ENCODE data around the gene CABLES2.

CABLES2 gene

GRCh38 chr20:62387933-62388635, 19.0 kb downstream of the CABLES2 start:
- TF ChIP-seq TEAD4 (IDR thresholded peaks at IDR 0.05) (no peak), CEBPB (IDR thresholded peaks at IDR 0.05) (no peak), EGR1 (IDR thresholded peaks at IDR 0.05) (no peak), NFIC (IDR thresholded peaks at IDR 0.05) (no peak), TAF1 (IDR thresholded peaks at IDR 0.05; ENCODE audit: low read depth) (no peak), TCF12 (IDR thresholded peaks at IDR 0.05; ENCODE audit: low read depth) (no peak), YY1 (IDR thresholded peaks at IDR 0.05; ENCODE audit: low read depth) (no peak), RAD21 (IDR thresholded peaks at IDR 0.05; ENCODE audit: low read depth) (no peak), EP300 (IDR thresholded peaks at IDR 0.05; ENCODE audit: borderline replicate concordance) (no peak), ZBTB7A (IDR thresholded peaks at IDR 0.05; ENCODE audit: low read depth) (no peak), USF1 (IDR thresholded peaks at IDR 0.05) (no peak), FOXM1 (IDR thresholded peaks at IDR 0.05; ENCODE audit: borderline replicate concordance, low read depth) (no peak), CREB1 (IDR thresholded peaks at IDR 0.05; ENCODE audit: low read depth) (no peak)
- TF ChIP-seq, protein P1, sequence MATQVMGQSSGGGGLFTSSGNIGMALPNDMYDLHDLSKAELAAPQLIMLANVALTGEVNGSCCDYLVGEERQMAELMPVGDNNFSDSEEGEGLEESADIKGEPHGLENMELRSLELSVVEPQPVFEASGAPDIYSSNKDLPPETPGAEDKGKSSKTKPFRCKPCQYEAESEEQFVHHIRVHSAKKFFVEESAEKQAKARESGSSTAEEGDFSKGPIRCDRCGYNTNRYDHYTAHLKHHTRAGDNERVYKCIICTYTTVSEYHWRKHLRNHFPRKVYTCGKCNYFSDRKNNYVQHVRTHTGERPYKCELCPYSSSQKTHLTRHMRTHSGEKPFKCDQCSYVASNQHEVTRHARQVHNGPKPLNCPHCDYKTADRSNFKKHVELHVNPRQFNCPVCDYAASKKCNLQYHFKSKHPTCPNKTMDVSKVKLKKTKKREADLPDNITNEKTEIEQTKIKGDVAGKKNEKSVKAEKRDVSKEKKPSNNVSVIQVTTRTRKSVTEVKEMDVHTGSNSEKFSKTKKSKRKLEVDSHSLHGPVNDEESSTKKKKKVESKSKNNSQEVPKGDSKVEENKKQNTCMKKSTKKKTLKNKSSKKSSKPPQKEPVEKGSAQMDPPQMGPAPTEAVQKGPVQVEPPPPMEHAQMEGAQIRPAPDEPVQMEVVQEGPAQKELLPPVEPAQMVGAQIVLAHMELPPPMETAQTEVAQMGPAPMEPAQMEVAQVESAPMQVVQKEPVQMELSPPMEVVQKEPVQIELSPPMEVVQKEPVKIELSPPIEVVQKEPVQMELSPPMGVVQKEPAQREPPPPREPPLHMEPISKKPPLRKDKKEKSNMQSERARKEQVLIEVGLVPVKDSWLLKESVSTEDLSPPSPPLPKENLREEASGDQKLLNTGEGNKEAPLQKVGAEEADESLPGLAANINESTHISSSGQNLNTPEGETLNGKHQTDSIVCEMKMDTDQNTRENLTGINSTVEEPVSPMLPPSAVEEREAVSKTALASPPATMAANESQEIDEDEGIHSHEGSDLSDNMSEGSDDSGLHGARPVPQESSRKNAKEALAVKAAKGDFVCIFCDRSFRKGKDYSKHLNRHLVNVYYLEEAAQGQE (IDR thresholded peaks at IDR 0.05; ENCODE audit: low read depth): no peak
- TF ChIP-seq, protein P2, sequence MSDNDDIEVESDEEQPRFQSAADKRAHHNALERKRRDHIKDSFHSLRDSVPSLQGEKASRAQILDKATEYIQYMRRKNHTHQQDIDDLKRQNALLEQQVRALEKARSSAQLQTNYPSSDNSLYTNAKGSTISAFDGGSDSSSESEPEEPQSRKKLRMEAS (IDR thresholded peaks at IDR 0.05): no peak

GRCh38 chr20:62387219-62387913, 19.7 kb downstream of the CABLES2 start:
- TF ChIP-seq, protein P1 (IDR thresholded peaks at IDR 0.05; ENCODE audit: low read depth): no peak
- no peak for TF ChIP-seq RAD21 (IDR thresholded peaks at IDR 0.05; ENCODE audit: low read depth)
- TF ChIP-seq YY1 (IDR thresholded peaks at IDR 0.05; ENCODE audit: low read depth): no peak
- no peak for TF ChIP-seq EP300 (IDR thresholded peaks at IDR 0.05; ENCODE audit: borderline replicate concordance)
- no peak for TF ChIP-seq TEAD4 (IDR thresholded peaks at IDR 0.05)
- TF ChIP-seq CREB1 (IDR thresholded peaks at IDR 0.05; ENCODE audit: low read depth): no peak
- no peak for TF ChIP-seq EGR1 (IDR thresholded peaks at IDR 0.05)
- no peak for TF ChIP-seq FOXM1 (IDR thresholded peaks at IDR 0.05; ENCODE audit: borderline replicate concordance, low read depth)
- TF ChIP-seq TAF1 (IDR thresholded peaks at IDR 0.05; ENCODE audit: low read depth): no peak
- no peak for TF ChIP-seq TCF12 (IDR thresholded peaks at IDR 0.05; ENCODE audit: low read depth)
- TF ChIP-seq, protein P2 (IDR thresholded peaks at IDR 0.05): no peak
- TF ChIP-seq USF1 (IDR thresholded peaks at IDR 0.05): no peak
- TF ChIP-seq ZBTB7A (IDR thresholded peaks at IDR 0.05; ENCODE audit: low read depth): no peak
- no peak for TF ChIP-seq CEBPB (IDR thresholded peaks at IDR 0.05)
- TF ChIP-seq NFIC (IDR thresholded peaks at IDR 0.05): no peak

DNA sequence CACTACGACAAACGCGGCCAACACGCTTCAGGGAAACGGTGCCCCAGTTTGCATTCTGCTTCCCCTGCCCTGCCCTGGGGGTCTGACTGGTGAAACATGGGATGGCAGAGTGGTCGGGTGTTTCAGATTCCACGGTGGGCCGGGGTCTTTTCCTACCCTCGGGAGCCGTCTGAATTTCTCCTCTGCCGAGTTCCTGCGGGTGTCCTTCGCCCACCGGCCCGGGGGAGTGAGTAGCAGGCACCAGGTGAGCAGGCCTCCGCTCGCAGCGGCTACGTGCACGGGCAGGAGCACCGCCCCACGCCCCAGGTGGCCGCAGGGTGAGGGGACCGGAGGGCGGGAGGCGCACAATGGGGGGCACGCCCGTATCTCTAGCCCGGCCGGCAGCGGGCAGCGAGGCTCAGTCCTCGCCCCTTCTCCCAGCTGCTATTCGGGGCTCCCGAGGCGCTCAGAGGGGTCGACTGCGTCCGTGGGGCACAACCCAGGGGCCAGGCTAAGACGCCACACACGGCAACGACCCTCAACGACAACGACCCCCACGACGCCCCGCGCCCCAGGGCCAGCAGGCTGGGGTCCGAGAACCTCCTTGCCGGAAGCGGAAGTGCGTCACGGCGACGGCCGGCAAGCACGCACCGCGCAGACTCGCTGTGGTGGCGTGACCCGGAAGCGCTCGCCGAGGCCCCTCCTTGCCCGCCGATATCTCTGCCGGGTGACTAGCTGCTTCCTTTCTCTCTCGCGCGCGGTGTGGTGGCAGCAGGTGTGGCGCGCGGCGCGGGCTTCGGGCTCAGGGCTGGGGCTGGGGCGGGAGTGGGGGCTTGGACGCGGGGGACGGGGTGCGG, 20.5 kb downstream of the CABLES2 start, which contains the start of gene RPS21:
Gene RPS21 (plus strand): TSS at position 721 of the 836 bp plus-strand sequence. CDS start 236 bp downstream, outside the sequence.
- TF ChIP-seq YY1 (IDR thresholded peaks at IDR 0.05; ENCODE audit: low read depth) (no peak), EP300 (IDR thresholded peaks at IDR 0.05; ENCODE audit: borderline replicate concordance) (no peak), TEAD4 (IDR thresholded peaks at IDR 0.05) (0 out of 2 replicates have a peak, but pooled peaks have one; percentile 2), TCF12 (IDR thresholded peaks at IDR 0.05; ENCODE audit: low read depth) (peak; percentile 70), FOXM1 (IDR thresholded peaks at IDR 0.05; ENCODE audit: borderline replicate concordance, low read depth) (no peak), TAF1 (IDR thresholded peaks at IDR 0.05; ENCODE audit: low read depth) (peak; percentile 85), USF1 (IDR thresholded peaks at IDR 0.05) (peak; percentile 75), EGR1 (IDR thresholded peaks at IDR 0.05) (no peak), ZBTB7A (IDR thresholded peaks at IDR 0.05; ENCODE audit: low read depth) (peak; percentile 99), NFIC (IDR thresholded peaks at IDR 0.05) (0 out of 2 replicates have a peak, but pooled peaks have one; percentile 41), RAD21 (IDR thresholded peaks at IDR 0.05; ENCODE audit: low read depth) (no peak), CEBPB (IDR thresholded peaks at IDR 0.05) (no peak), CREB1 (IDR thresholded peaks at IDR 0.05; ENCODE audit: low read depth) (peak; percentile 73)
- TF ChIP-seq, protein P2 (IDR thresholded peaks at IDR 0.05): peak; percentile 91
- TF ChIP-seq, protein P1 (IDR thresholded peaks at IDR 0.05; ENCODE audit: low read depth): no peak
